CD4-positive, alpha-beta T cell treated with Interleukin-6 at 100 ng/mL for 8 hours (primary cell): ENCODE measurements around the gene SARDH.

Experiments used
- DNase-seq: peaks from one replicate; pipeline ENCODE4 v3.0.0-alpha.2; 2020; ENCODE audit warnings: mixed read lengths, low spot score

The SARDH gene

DNA sequence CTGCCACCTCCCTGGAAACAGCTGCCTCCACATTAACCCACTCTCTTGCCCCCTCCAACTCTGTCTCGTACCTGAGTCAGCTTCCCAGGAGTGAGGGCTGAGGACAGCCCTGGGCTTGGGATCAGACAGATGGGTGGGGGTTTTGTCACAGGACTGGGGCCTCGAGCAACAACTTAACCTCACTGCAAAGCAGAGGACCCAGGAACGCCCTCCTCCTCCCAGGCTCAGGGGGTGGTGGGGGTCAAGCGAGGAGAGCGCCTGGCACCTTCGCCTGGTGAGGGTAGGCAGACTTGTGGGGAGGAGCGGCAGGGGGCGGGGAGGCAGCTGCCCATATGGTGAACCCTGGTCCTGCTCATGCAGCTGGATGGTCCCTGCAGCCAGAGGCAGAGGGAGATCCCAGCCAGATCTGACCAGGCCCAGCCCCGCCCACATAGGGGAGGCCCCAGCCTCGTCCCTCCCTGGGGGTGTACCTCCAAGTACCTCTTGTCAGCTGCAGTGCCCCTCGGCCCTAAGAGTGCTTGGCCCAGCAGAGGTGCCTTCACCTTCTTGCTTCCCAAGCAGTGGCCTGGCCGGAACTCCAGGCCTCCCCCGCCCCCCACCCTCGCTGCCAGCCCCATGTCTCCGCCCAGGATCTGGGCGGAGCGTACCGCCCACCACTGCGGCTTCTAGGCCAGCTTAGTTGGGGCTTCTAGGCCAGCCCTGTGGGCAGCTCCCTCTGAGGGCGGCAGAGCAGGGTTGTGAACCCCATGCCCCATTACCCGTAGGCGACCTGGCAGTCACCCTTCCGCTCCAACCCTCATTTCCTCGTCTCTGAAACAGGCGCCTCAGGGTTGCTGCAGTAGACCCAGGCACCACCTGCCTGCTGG is at the start of gene SARDH:
TSS of gene SARDH (minus strand) at position 579 of the 866 bp plus-strand sequence. CDS start 4,179 bp downstream, outside the sequence.
- DNase-seq: peak; percentile 19

GRCh38 chr9:133787754-133788025 is 49.5 kb upstream of the SARDH start:
- DNase-seq: no peak

DNA sequence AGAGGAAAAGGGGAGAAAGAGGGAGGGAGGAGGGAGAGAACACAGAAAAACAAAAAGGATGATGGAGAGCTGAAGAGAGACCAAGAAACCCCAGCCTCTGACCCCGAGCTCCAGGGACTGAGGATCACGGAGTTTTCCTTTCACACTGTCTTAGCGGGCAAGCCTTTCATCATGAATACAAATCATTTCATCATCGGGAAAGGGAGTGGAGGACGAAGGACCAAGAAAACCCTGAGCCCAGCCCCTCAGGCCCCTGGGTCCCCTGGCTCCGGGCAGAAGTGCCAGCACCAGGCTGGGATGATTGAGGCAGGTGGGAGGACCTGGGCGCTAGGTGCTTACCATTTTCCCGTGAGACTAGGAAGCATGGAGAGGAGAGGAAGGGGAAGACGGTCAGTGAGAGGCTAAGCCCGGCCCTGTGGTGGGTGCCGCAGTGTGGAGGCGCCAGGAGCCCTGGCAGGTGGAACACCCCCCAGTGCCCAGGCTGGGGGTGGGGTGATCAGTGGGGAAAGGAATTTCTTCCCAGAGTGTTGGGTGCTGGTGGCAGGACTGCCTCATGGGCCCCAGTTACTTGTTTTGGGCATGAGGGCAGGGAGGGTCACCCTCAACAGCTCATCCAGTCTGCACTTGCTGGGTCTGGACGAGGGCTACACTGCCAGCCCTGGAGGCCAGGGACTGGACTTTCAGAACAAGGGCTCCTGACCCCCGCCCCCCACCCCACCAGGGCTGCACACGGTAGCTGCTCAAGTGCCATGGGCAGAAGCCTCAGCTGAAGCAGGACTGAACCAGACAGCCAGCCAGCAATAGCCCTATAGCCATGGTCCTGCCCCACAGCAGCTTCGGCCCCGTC is 49.0 kb upstream of the SARDH start:
- no peak for DNase-seq

GRCh38 chr9:133786371-133786753 is 48.2 kb upstream of the SARDH start:
- DNase-seq: no peak

- DNase-seq: no peak
Measured at GRCh38 chr9:133785753-133786370, 47.7 kb upstream of the SARDH start.

- no peak for DNase-seq
Measured at GRCh38 chr9:133784731-133785561, 46.8 kb upstream of the SARDH start.

GRCh38 chr9:133783331-133783731 is 45.2 kb upstream of the SARDH start:
- no peak for DNase-seq

DNA sequence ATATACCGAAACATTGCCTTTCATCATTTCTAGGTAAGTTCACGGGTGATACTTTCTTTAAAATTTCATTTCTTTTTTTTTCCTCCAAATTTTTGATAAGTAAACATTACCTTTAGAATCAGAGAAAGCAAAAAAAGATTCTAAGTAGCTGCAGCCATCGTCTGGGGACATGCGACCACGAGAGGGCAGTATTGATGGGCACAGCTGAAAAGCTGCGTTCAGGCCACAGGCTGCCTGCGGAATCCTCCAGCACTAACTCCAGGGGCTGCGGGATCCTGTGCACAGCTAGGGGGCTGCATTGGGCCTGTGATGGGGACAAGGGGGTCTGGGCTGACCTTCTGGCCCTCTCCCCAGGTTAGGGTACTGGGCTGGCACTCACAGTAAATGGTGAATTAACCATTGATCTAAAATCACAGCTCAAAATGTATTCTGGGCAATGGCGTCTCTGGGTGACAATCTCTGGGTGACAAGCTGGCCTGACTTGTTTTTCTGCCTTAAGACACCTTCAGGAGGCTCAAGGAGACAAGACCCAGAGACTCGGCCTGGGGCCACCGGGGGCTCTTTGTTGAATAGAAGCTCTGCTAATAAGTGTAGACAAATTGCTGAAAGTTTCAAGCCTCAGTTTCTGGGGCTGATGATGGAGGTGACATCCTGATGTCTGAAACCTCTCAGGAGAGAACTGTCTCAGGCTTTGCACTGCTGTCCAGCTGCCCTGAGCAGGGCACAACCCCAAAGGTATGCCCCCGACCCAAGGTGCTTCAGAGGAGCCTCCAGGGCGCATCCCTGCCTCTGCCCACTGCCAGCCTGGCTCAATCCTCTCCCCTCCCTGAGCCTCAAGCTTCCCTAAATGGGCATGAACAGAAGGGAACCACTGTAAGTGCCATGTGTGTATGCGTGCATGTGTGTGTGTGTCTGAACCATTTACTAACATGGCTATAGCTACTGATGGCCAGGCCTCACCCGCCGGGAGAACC is 44.3 kb upstream of the SARDH start:
- peak; percentile 56 for DNase-seq

DNA sequence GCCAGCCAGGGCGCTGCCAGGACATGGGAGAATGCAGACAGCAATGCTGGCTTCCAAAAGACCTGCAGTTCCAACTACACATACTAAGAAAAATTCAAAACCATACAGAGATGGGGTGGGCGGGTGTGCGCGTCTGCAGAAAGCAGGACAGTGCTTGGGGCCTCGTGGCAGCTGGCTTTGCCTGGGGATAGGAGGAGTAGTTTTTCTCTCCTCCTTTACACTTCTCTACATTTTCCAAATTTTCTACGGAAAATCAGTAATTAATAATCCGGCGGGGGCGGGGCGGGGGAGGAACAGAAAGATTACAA is 43.6 kb upstream of the SARDH start:
- no peak for DNase-seq

- DNase-seq: no peak
Measured at GRCh38 chr9:133780962-133781827, 43.0 kb upstream of the SARDH start.

- DNase-seq: no peak
Measured at GRCh38 chr9:133780404-133780945, 42.3 kb upstream of the SARDH start.

- DNase-seq: no peak
Measured at GRCh38 chr9:133779516-133780403, 41.6 kb upstream of the SARDH start.

GRCh38 chr9:133779081-133779480 is 40.9 kb upstream of the SARDH start:
- DNase-seq: no peak

- DNase-seq: no peak
Measured at GRCh38 chr9:133778336-133779013, 40.3 kb upstream of the SARDH start.

DNA sequence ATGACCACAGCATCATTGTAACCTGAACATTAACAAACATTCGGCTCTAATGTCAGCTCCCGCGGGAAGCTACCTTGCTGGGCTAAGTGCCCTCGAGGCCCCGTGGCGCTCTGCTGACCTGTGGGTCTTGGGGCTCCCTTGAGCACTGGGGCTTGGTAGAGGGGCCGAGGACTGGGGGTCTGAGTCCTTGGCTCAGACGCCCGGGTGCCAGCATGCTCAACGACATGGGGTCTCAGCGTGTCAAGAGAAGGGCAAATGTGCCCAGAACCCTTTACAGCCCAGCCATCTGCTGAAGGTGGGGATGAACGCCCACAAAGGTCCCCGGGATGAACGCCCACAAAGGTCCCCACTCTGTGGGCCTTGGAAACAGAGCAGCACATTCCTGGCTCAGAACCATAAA is 39.7 kb upstream of the SARDH start:
- DNase-seq: no peak

DNA sequence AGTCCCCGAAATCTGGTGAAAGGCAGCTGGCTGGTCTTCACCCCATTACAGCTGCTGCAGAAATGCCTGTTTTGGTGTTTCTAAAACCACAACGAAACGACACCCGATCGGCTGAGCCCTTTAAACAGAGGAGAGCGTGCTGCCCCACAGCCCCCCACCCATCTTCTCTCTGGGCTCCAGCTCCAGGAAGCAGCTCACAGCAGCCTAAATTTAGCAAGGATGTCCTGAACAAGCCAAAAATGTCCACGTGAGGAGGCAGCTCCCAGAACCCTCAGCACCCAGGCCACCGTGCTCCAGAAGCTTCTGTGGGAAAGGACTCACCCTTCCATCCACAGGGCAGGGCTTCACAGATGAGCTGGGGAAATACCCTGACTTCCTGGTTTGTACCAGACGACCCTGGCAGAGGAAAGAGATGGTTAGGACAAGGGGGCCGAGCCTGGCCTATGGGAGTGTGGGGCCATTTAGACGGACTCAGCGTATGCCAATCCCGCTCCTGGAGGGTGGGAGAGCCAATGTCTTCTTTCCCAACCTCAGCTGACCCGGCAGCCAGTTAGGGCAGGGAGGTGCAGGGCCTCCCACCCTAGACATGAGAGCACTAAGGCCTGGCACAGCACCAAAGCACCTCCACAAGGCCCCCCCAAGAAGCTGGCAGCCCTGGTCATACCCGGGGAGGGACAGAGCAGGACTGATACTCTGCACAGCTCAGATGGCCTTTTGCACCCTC is 39.1 kb upstream of the SARDH start:
- no peak for DNase-seq
